ENCODE data around the gene MYO5A.

Gene MYO5A

GRCh38 chr15:52343831-52344230, 184.8 kb downstream of the MYO5A start:
- Histone ChIP-seq H3K14ac (ENCODE audit: low read length in 2 of 2) (no peak overlapping the region), H3K27me3 (ENCODE audit: control insufficient read depth in 1 of 2, insufficient read depth in 1 of 2, low read length in 2 of 2) (no peaks in the 10 kb centered on the region), H3K4me2 (ENCODE audit: low read length, poor library complexity, severe bottlenecking) (no peak overlapping the region), H3K23ac (ENCODE audit: low read length in 2 of 2) (no peak overlapping the region), H2AFZ (ENCODE audit: low read depth, low read length) (no peak overlapping the region), H2BK120ac (ENCODE audit: low read depth, low read length) (no peak overlapping the region), H2BK12ac (ENCODE audit: low read length in 2 of 2) (no peak overlapping the region), H2AK5ac (ENCODE audit: low read length, severe bottlenecking) (no peak overlapping the region), H3K4ac (ENCODE audit: low read depth in 1 of 2, low read length in 2 of 2) (no peak overlapping the region), H3K4me3 (ENCODE audit: insufficient read depth in 1 of 2, low read depth in 1 of 2, low read length in 2 of 2) (no peak overlapping the region), H3K9ac (ENCODE audit: low read length) (peak overlapping the region; percentile 80), H4K8ac (ENCODE audit: low read length) (no peak overlapping the region), H2BK15ac (ENCODE audit: low read depth, poor library complexity, severe bottlenecking) (no peak overlapping the region), H3K4me1 (ENCODE audit: control insufficient read depth, insufficient read depth, low read depth, low read length) (peaks cover 5% of the 10 kb centered on the region), H4K91ac (ENCODE audit: low read length) (no peak overlapping the region), H3K18ac (ENCODE audit: low read depth in 1 of 2, low read length in 2 of 2) (no peak overlapping the region), H3K36me3 (ENCODE audit: control insufficient read depth in 1 of 2, insufficient read depth in 2 of 2, low read depth in 1 of 2, low read length in 2 of 2) (peaks cover 6 to 50% of the 10 kb centered on the region in 2 experiments), H3K27ac (ENCODE audit: low read length, poor library complexity, severe bottlenecking) (no peak overlapping the region), H2BK5ac (ENCODE audit: low read depth, low read length, poor library complexity, severe bottlenecking) (no peak overlapping the region), H3K79me1 (replicated peaks; ENCODE audit: low read length, poor library complexity, severe bottlenecking) (peaks cover 2% of the 10 kb centered on the region), H3K9me3 (ENCODE audit: control insufficient read depth, low read length) (no peaks in the 10 kb centered on the region)
- WGBS, result 92% methylated on average over 2 of the region's 3 CpGs
- DNase-seq, result no peak

- Histone ChIP-seq H3K9me3 (ENCODE audit: control insufficient read depth, low read length) (no peaks in the 10 kb centered on the region), H3K9ac (ENCODE audit: low read length) (no peak overlapping the region)
- WGBS, result 94% methylated on average over 16 of the region's 16 CpGs
Observed at GRCh38 chr15:52340093-52340492, 188.6 kb downstream of the MYO5A start.

GRCh38 chr15:52338891-52339290, 189.8 kb downstream of the MYO5A start:
- H3K27ac ChIP-seq (ENCODE audit: low read length, poor library complexity, severe bottlenecking), result no peak overlapping the region
- no peak overlapping the region for H3K4ac ChIP-seq (ENCODE audit: low read depth in 1 of 2, low read length in 2 of 2)
- no peak overlapping the region for H3K23ac ChIP-seq (ENCODE audit: low read length in 2 of 2)
- H3K36me3 ChIP-seq (ENCODE audit: control insufficient read depth in 1 of 2, insufficient read depth in 2 of 2, low read depth in 1 of 2, low read length in 2 of 2), result peaks cover 6 to 35% of the 10 kb centered on the region in 2 experiments
- H4K91ac ChIP-seq (ENCODE audit: low read length), result no peak overlapping the region
- no peak overlapping the region for H3K14ac ChIP-seq (ENCODE audit: low read length in 2 of 2)
- H2AFZ ChIP-seq (ENCODE audit: low read depth, low read length), result no peak overlapping the region
- H2AK5ac ChIP-seq (ENCODE audit: low read length, severe bottlenecking), result no peak overlapping the region
- WGBS, result no CpG with 5 or more reads among the region's 1 CpG
- DNase-seq, result no peak
- no peak overlapping the region for H3K18ac ChIP-seq (ENCODE audit: low read depth in 1 of 2, low read length in 2 of 2)
- no peak overlapping the region for H4K8ac ChIP-seq (ENCODE audit: low read length)
- H3K4me3 ChIP-seq (ENCODE audit: insufficient read depth in 1 of 2, low read depth in 1 of 2, low read length in 2 of 2), result no peak overlapping the region
- H3K79me1 ChIP-seq (replicated peaks; ENCODE audit: low read length, poor library complexity, severe bottlenecking), result peaks cover 2% of the 10 kb centered on the region
- no peak overlapping the region for H2BK15ac ChIP-seq (ENCODE audit: low read depth, poor library complexity, severe bottlenecking)
- no peak overlapping the region for H2BK120ac ChIP-seq (ENCODE audit: low read depth, low read length)
- no peak overlapping the region for H3K9ac ChIP-seq (ENCODE audit: low read length)
- H3K9me3 ChIP-seq (ENCODE audit: control insufficient read depth, low read length), result no peaks in the 10 kb centered on the region
- no peak overlapping the region for H2BK12ac ChIP-seq (ENCODE audit: low read length in 2 of 2)
- H3K4me1 ChIP-seq (ENCODE audit: control insufficient read depth, insufficient read depth, low read depth, low read length), result peaks cover 6% of the 10 kb centered on the region
- H2BK5ac ChIP-seq (ENCODE audit: low read depth, low read length, poor library complexity, severe bottlenecking), result no peak overlapping the region
- H3K4me2 ChIP-seq (ENCODE audit: low read length, poor library complexity, severe bottlenecking), result no peak overlapping the region
- no peaks in the 10 kb centered on the region for H3K27me3 ChIP-seq (ENCODE audit: control insufficient read depth in 1 of 2, insufficient read depth in 1 of 2, low read length in 2 of 2)

More at GRCh38 chr15:52340093-52340492, 188.6 kb downstream of the MYO5A start:
- no peak overlapping the region for H3K14ac ChIP-seq (ENCODE audit: low read length in 2 of 2)
- H3K18ac ChIP-seq (ENCODE audit: low read depth in 1 of 2, low read length in 2 of 2), result no peak overlapping the region
- no peak overlapping the region for H3K4me2 ChIP-seq (ENCODE audit: low read length, poor library complexity, severe bottlenecking)
- no peak overlapping the region for H3K23ac ChIP-seq (ENCODE audit: low read length in 2 of 2)
- no peak overlapping the region for H3K27ac ChIP-seq (ENCODE audit: low read length, poor library complexity, severe bottlenecking)
- H3K36me3 ChIP-seq (ENCODE audit: control insufficient read depth in 1 of 2, insufficient read depth in 2 of 2, low read depth in 1 of 2, low read length in 2 of 2), result peaks cover 6 to 39% of the 10 kb centered on the region in 2 experiments
- no peak overlapping the region for H3K4ac ChIP-seq (ENCODE audit: low read depth in 1 of 2, low read length in 2 of 2)
- no peaks in the 10 kb centered on the region for H3K27me3 ChIP-seq (ENCODE audit: control insufficient read depth in 1 of 2, insufficient read depth in 1 of 2, low read length in 2 of 2)
- peaks cover 2% of the 10 kb centered on the region for H3K79me1 ChIP-seq (replicated peaks; ENCODE audit: low read length, poor library complexity, severe bottlenecking)
- no peak overlapping the region for H4K91ac ChIP-seq (ENCODE audit: low read length)
- no peak overlapping the region for H2BK12ac ChIP-seq (ENCODE audit: low read length in 2 of 2)
- no peak overlapping the region for H2BK15ac ChIP-seq (ENCODE audit: low read depth, poor library complexity, severe bottlenecking)
- no peak overlapping the region for H3K4me3 ChIP-seq (ENCODE audit: insufficient read depth in 1 of 2, low read depth in 1 of 2, low read length in 2 of 2)
- no peak overlapping the region for H2BK120ac ChIP-seq (ENCODE audit: low read depth, low read length)
- H2BK5ac ChIP-seq (ENCODE audit: low read depth, low read length, poor library complexity, severe bottlenecking), result no peak overlapping the region
- no peak overlapping the region for H2AFZ ChIP-seq (ENCODE audit: low read depth, low read length)
- DNase-seq, result no peak
- no peak overlapping the region for H4K8ac ChIP-seq (ENCODE audit: low read length)
- no peak overlapping the region for H2AK5ac ChIP-seq (ENCODE audit: low read length, severe bottlenecking)
- peaks cover 7% of the 10 kb centered on the region for H3K4me1 ChIP-seq (ENCODE audit: control insufficient read depth, insufficient read depth, low read depth, low read length)

- no peak overlapping the region for H3K4ac ChIP-seq (ENCODE audit: low read depth in 1 of 2, low read length in 2 of 2)
- no peak overlapping the region for H3K27ac ChIP-seq (ENCODE audit: low read length, poor library complexity, severe bottlenecking)
- no peak overlapping the region for H3K4me2 ChIP-seq (ENCODE audit: low read length, poor library complexity, severe bottlenecking)
- H2AFZ ChIP-seq (ENCODE audit: low read depth, low read length), result no peak overlapping the region
- H2AK5ac ChIP-seq (ENCODE audit: low read length, severe bottlenecking), result no peak overlapping the region
- H2BK15ac ChIP-seq (ENCODE audit: low read depth, poor library complexity, severe bottlenecking), result no peak overlapping the region
- H3K79me1 ChIP-seq (replicated peaks; ENCODE audit: low read length, poor library complexity, severe bottlenecking), result peaks cover 2% of the 10 kb centered on the region
- no peak overlapping the region for H3K18ac ChIP-seq (ENCODE audit: low read depth in 1 of 2, low read length in 2 of 2)
- no peak overlapping the region for H3K4me3 ChIP-seq (ENCODE audit: insufficient read depth in 1 of 2, low read depth in 1 of 2, low read length in 2 of 2)
- no peak overlapping the region for H2BK5ac ChIP-seq (ENCODE audit: low read depth, low read length, poor library complexity, severe bottlenecking)
- no peak overlapping the region for H4K8ac ChIP-seq (ENCODE audit: low read length)
- no peak overlapping the region for H3K9ac ChIP-seq (ENCODE audit: low read length)
- DNase-seq, result peak; percentile 12
- no peak overlapping the region for H2BK120ac ChIP-seq (ENCODE audit: low read depth, low read length)
- 95% methylated on average over 2 of the region's 3 CpGs for WGBS
- H3K36me3 ChIP-seq (ENCODE audit: control insufficient read depth in 1 of 2, insufficient read depth in 2 of 2, low read depth in 1 of 2, low read length in 2 of 2), result peaks cover 6 to 35% of the 10 kb centered on the region in 2 experiments
- no peak overlapping the region for H2BK12ac ChIP-seq (ENCODE audit: low read length in 2 of 2)
- H3K4me1 ChIP-seq (ENCODE audit: control insufficient read depth, insufficient read depth, low read depth, low read length), result peaks cover 6% of the 10 kb centered on the region
- H3K14ac ChIP-seq (ENCODE audit: low read length in 2 of 2), result no peak overlapping the region
- H3K9me3 ChIP-seq (ENCODE audit: control insufficient read depth, low read length), result no peaks in the 10 kb centered on the region
- H4K91ac ChIP-seq (ENCODE audit: low read length), result no peak overlapping the region
- H3K27me3 ChIP-seq (ENCODE audit: control insufficient read depth in 1 of 2, insufficient read depth in 1 of 2, low read length in 2 of 2), result no peaks in the 10 kb centered on the region
- no peak overlapping the region for H3K23ac ChIP-seq (ENCODE audit: low read length in 2 of 2)
Observed at GRCh38 chr15:52338058-52338457, 190.6 kb downstream of the MYO5A start.

All from mesenchymal stem cell (in vitro differentiated cells and primary cell).